Thymus (tissue), 11 donors: ENCODE measurements around the gene LIMS2. TPM values are rescaled to one million over a fixed set of nuclear protein-coding genes. Genes with fewer than 3 reads are reported as not detected.

Source experiments
- DNase-seq, 9 donors: peaks; one replicate each; pipeline ENCODE4 v3.0.0-alpha.2; 2013; ENCODE audit warnings: low spot score in 9 of 9, low read depth in 6 of 9, missing footprints in 1 of 9
- H3K27ac ChIP-seq, 2 donors: one replicate each; pipeline ENCODE4 v1.5.1; 2013; ENCODE audit warnings: control low read depth in 1 of 2, low read depth in 1 of 2, low read length in 1 of 2, mild to moderate bottlenecking in 1 of 2, moderate library complexity in 1 of 2
- H3K27me3 ChIP-seq, 2 donors: one replicate each; pipeline ENCODE4 v1.5.1; 2013; ENCODE audit warnings: low read length in 1 of 2; ENCODE audit not compliant: control insufficient read depth in 2 of 2, insufficient read depth in 1 of 2
- H3K36me3 ChIP-seq, 2 donors: one replicate each; pipeline ENCODE4 v1.5.1; 2013; ENCODE audit warnings: low read length in 1 of 2, mild to moderate bottlenecking in 1 of 2, moderate library complexity in 1 of 2; ENCODE audit not compliant: control insufficient read depth in 2 of 2, insufficient read depth in 2 of 2
- H3K4me1 ChIP-seq, 2 donors: one replicate each; pipeline ENCODE4 v1.5.1; 2013; ENCODE audit warnings: low read length in 2 of 2; ENCODE audit not compliant: control insufficient read depth in 2 of 2, insufficient read depth in 2 of 2
- H3K4me3 ChIP-seq, 2 donors: one replicate each; pipeline ENCODE4 v1.5.1; 2013; ENCODE audit warnings: low read length in 2 of 2, control low read depth in 1 of 2, mild to moderate bottlenecking in 1 of 2
- H3K9me3 ChIP-seq, 2 donors: one replicate each; pipeline ENCODE4 v1.5.1; 2013; ENCODE audit warnings: low read length in 1 of 2, mild to moderate bottlenecking in 1 of 2; ENCODE audit not compliant: control insufficient read depth in 2 of 2, insufficient read depth in 1 of 2
- WGBS: extraction: QIAGEN DNeasy Blood & Tissue Kit; methylation state at CpG from one replicate; pipeline ENCODE4 v1.1.7; 2013; 5-methylcytosine and 5-hydroxymethylcytosine counted together
- polyA plus RNA-seq: library from polyadenylated mRNA; stranded (reverse); fragments of 200-250 nt; gene quantifications from one replicate; pipeline ENCODE4 v1.2.3, GENCODE V29; 2013
- total RNA-seq: library from RNA; stranded (reverse); fragments of 120-200 nt; gene quantifications from one replicate; pipeline ENCODE4 v1.2.4, GENCODE V29; 2013
- donor health status: healthy.

LIMS2 gene
- total and polyA plus RNA-seq, 2 donors: 8.7 to 45.1 TPM

DNA sequence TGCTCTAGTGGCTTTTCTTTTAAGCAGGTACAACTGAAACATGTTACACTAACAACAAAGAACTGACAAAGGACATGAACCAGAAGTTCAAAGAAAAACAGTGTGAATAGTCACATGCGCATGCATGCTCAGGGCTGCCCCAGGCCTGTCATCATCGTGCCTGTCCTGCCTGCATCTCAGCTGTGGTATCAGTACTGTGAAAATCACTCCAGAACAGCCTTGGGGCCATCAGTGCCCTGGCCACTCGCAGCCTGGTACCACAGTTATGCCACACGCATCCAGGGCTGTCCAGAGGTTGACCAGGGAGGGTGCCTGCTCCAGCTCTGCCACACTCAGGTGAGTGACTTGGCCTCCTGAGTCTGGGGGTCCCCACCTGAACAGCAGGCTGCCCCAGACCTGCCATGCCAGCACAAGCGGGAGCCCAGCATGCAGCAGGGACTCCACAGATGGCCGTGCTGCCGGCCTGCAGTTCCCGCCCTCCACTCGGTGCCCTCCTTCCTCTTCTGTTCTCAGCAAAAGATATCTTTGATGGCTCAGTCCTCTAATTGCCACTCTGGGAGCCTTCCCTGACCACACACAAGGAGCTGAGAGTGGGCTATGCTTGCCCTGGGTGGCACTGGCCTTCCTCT, 12.3 kb downstream of the LIMS2 start:
- 94% methylated on average over 9 of the region's 9 CpGs for WGBS
- Histone ChIP-seq H3K4me3 (no peak overlapping the region), H3K4me1 (no peaks in the 10 kb centered on the region)

DNA sequence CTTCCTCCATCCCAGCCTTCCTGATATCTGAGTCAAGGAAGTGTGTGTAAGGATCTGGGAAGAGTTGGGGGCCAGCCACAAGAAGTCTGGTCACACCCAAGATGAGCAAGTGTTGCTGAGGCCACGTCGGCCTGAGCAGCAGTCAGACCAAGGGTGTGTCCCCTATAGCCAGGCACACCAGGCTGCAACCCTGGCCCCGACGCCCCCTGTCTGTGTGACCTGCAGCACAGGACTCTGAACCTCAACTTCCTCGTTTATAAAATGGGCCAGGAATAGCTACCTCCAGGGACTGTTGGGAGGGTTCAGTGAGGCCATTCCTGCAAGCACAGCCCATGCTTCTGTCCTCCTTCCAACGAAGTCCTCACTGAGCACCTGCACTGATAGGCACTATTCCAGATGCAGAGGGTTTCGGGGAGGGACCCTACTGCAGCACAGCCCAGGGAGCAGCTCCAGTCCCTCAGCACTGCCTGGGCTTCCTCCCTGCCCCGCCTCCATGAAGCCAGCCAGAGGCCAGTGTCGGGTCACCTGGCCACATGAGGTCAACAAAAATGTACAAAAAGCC, 13.3 kb downstream of the LIMS2 start:
- 88% methylated on average over 9 of the region's 9 CpGs for WGBS
- DNase-seq: no peak
- no peaks in the 10 kb centered on the region for H3K36me3 ChIP-seq
- no peak overlapping the region for H3K27ac ChIP-seq
- peaks cover 0 to 5% of the 10 kb centered on the region in 2 donors for H3K9me3 ChIP-seq
- no peaks in the 10 kb centered on the region for H3K4me1 ChIP-seq
- no peak overlapping the region for H3K4me3 ChIP-seq
- peaks cover 26 to 50% of the 10 kb centered on the region in 2 donors for H3K27me3 ChIP-seq

More for the DNA sequence above, 12.3 kb downstream of the LIMS2 start:
- DNase-seq: no peak
- Histone ChIP-seq H3K27ac (no peak overlapping the region), H3K9me3 (peaks cover 0 to 5% of the 10 kb centered on the region in 2 donors), H3K27me3 (peaks cover 26 to 51% of the 10 kb centered on the region in 2 donors), H3K36me3 (no peaks in the 10 kb centered on the region)

DNA sequence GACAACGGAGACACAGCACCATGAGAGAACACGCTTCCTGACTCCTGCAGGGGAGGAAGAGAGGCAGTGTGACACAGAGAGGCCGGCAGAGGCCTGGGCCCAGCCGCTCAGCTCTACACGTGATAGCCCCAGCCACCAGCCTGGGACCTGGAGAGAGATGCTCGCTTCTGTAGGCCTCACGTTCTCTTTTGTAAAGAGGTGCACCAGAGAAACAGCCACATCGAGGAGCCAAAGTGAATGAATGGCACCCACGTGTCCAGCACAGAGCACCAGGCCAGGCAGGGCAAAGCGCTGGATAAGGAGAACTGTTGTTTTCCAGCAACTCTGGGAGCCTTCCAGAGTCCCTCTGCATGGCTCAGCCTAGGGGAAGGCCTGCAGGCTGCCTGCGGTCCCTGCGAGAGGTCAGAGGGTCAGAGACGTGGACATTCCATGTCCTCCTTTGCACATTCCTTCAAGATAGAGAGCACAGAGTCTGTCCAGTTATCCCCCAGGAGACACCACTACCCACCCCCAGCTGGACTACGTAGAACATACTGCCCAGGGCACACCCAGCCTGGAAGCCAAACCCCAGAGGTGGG, 14.2 kb downstream of the LIMS2 start:
- Histone ChIP-seq H3K27me3 (peaks cover 26 to 41% of the 10 kb centered on the region in 2 donors), H3K4me1 (no peaks in the 10 kb centered on the region), H3K36me3 (no peaks in the 10 kb centered on the region), H3K9me3 (peaks cover 0 to 5% of the 10 kb centered on the region in 2 donors), H3K27ac (no peak overlapping the region), H3K4me3 (no peak overlapping the region)
- DNase-seq: no peak
- 98% methylated on average over 14 of the region's 14 CpGs for WGBS

DNA sequence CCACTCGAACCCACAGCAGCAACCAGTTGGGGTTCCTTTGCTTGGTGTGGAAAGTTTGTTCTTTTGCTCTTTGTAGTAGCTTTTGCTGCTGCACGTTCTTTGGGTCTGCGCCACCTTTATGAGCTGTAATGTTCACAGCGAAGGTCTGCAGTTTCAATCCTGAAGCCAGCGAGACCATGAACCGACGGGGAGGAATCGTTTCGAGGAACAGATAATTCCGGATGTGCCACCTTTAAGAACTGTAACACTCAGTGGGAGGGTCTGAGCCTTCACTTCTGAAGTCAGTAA, 15.1 kb downstream of the LIMS2 start:
- H3K27me3 ChIP-seq: peaks cover 18 to 32% of the 10 kb centered on the region in 2 donors
- 97% methylated on average over 10 of the region's 10 CpGs for WGBS
- no peaks in the 10 kb centered on the region for H3K4me1 ChIP-seq
- H3K36me3 ChIP-seq: no peaks in the 10 kb centered on the region
- peaks cover 0 to 5% of the 10 kb centered on the region in 2 donors for H3K9me3 ChIP-seq
- no peak overlapping the region for H3K27ac ChIP-seq
- no peak overlapping the region for H3K4me3 ChIP-seq
- no peak for DNase-seq

DNA sequence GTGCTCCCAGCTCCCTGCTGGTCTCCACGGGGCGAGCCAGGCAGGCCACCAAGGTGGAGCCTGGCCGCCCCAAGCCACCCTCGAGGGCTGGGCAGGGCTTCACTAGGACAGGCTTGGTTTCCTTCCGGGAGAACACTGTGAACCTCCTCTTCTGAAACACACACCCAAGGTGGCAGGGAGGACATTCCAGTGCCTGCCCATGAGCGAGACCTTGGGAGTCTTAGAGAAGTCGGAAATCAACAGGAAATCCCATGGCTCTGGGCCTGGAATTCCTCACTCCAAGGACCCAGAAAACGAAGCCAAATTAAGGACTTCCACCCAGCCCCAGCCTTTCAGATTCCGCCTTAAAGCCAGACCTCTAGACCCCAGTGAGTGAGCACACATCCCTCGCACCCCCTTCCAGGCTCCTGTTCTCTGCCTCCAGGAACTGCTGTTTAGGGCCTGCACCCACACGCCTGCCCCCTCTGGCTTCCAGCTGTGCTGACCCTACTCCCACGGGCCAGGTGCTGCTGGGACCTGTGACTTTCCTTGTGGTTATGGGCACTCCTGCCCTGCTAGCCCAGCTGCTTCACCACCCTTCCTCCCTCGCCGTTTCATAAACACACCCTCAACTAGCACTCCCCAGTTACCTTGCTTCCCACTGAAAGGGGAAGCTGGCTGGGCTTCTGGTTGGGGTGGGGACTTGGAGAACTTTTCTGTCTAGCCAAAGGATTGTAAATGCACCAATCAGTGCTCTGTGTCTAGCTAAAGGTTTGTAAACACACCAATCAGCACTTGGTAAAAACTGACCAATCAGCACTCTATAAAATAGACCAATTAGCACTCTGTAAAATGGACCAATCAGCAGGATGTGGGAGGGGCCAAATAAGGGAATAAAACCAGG, 15.7 kb downstream of the LIMS2 start:
- H3K27me3 ChIP-seq: peaks cover 12 to 26% of the 10 kb centered on the region in 2 donors
- no peak for DNase-seq
- H3K36me3 ChIP-seq: no peaks in the 10 kb centered on the region
- H3K9me3 ChIP-seq: peaks cover 0 to 5% of the 10 kb centered on the region in 2 donors
- H3K27ac ChIP-seq: no peak overlapping the region
- no peaks in the 10 kb centered on the region for H3K4me1 ChIP-seq
- WGBS: 71% methylated on average over 14 of the region's 14 CpGs
- H3K4me3 ChIP-seq: no peak overlapping the region

DNA sequence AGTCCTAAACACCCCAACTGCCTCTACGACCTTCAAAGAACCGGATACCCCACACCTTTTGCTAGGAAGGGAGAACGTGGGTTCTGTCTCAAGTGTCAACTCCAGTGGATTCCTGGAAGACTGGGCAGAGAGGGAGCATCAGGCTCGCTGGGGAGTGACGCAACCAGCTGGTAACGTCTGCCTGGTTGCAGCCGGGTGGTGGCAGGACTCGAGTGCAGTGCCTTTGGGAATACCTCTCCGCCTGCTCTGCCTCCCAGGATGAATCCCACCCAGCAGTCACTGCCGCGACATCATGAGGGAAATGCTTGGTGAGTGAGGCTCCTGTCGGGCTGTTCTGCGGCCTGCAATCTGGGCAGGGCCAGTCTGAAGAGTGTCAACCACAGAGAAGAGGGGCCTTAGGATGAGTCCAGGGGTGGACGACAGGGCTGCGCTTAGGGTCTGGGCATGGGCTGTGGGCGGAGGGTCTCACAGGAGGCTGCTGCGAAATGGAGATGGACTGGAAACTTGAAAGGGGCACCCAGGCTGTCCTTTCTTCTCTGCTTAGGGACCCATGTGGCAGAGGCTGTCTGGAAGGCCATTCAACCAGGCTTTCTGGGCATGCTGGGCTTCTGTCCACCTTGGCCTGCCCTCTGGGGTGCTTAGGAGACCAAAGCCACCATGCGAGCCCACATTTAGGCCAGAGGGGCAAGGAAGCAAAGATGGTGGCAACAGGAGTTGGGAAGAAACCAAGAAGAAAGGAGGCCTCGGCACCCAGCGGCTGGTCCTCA, 16.5 kb downstream of the LIMS2 start:
- 97% methylated on average over 20 of the region's 20 CpGs for WGBS
- peaks cover 4 to 18% of the 10 kb centered on the region in 2 donors for H3K27me3 ChIP-seq
- DNase-seq: no peak
- peak overlapping the region in 1 of 2 donors; percentile 8 for H3K27ac ChIP-seq
- peaks cover 0 to under 1% of the 10 kb centered on the region in 2 donors for H3K4me1 ChIP-seq
- no peaks in the 10 kb centered on the region for H3K36me3 ChIP-seq
- no peak overlapping the region for H3K4me3 ChIP-seq
- peaks cover 0 to 5% of the 10 kb centered on the region in 2 donors for H3K9me3 ChIP-seq

DNA sequence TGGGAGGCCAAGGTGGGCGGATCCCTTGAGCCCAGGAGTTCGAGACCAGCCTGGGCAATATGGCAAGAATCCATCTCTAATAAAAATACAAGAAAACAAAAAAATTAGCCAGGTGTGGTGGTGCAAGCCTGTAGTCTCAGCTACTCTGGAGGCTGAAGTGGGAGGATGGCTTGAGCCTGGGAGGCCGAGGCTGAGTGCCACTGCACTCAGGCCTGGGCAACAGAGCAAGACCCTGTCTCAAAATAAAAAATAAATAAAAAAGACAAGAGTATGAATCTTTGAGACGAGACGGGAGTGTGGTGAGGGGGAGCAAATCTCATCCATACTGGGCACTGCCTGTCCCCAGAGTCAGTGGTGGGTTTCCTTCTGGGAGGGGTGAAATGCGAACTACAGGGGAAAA, 17.2 kb downstream of the LIMS2 start:
- Histone ChIP-seq H3K27ac (no peak overlapping the region), H3K36me3 (no peaks in the 10 kb centered on the region), H3K4me3 (no peak overlapping the region), H3K27me3 (peaks cover 0 to 12% of the 10 kb centered on the region in 2 donors), H3K9me3 (peaks cover 0 to 5% of the 10 kb centered on the region in 2 donors), H3K4me1 (peaks cover 4 to 7% of the 10 kb centered on the region in 2 donors)
- WGBS: 97% methylated on average over 6 of the region's 6 CpGs
- DNase-seq: no peak

DNA sequence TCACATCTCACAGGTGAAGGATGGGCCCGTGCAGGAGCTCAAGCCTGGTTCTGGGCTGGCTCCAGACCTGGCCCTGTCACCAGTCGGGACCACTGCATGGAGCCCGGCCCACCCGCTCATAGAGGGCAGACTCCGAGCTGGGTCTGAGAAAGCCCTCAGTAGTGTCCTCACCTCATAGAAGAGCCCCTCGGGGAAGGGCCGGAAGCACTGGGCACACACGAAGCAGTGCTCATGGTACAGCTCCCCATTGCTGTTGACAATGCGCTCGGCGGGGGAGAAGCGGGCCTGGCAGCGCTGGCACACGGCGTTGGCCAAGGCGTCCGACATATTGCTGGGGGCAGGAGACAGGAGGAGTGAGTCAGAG, 18.1 kb downstream of the LIMS2 start:
- Histone ChIP-seq H3K4me1 (peaks cover 7 to 17% of the 10 kb centered on the region in 2 donors), H3K27me3 (peaks cover 0 to 5% of the 10 kb centered on the region in 2 donors), H3K9me3 (peaks cover 0 to 5% of the 10 kb centered on the region in 2 donors), H3K36me3 (no peaks in the 10 kb centered on the region), H3K4me3 (no peak overlapping the region), H3K27ac (no peak overlapping the region)
- no peak for DNase-seq
- 97% methylated on average over 17 of the region's 17 CpGs for WGBS
